PFSK-1 (cell line): ENCODE measurements around the gene GNB1L.

ENCODE experiments used
- FOXP2 ChIP-seq: optimal IDR thresholded peaks from 2 replicates; pipeline ENCODE3; 2011; ENCODE audit warnings: borderline replicate concordance, control low read depth, inconsistent platforms; ENCODE audit not compliant: insufficient read depth; ENCODE audit errors: extremely low read length, extremely low read depth
- POLR2AphosphoS5 ChIP-seq: IDR thresholded peaks from 2 replicates; pipeline ENCODE4 v1.6.1; 2012; ENCODE audit warnings: low read depth, mild to moderate bottlenecking, control low read depth, low read length, moderate library complexity
- SIN3A ChIP-seq: IDR thresholded peaks from 2 replicates; pipeline ENCODE4 v1.6.1; 2012; ENCODE audit warnings: mild to moderate bottlenecking, low read length, moderate library complexity, borderline replicate concordance; ENCODE audit not compliant: insufficient read depth
- TAF1 ChIP-seq: IDR thresholded peaks from 2 replicates; pipeline ENCODE4 v1.6.1; 2012; ENCODE audit warnings: low read length, control low read depth, borderline replicate concordance; ENCODE audit not compliant: insufficient read depth
- TF ChIP-seq, protein P1 (sequence below), 2 experiments: IDR thresholded peaks; 2 replicates each; pipeline versions ENCODE4 v1.6.1 to v1.8.0; 2011 to 2012; ENCODE audit warnings: low read depth in 2 of 2, low read length in 2 of 2, control low read depth in 1 of 2, inconsistent platforms in 1 of 2, mild to moderate bottlenecking in 1 of 2, moderate library complexity in 1 of 2; ENCODE audit not compliant: insufficient read depth in 1 of 2

GNB1L gene

GRCh38 chr22:19866665-19867009 is 12.0 kb upstream of the GNB1L start:
- no peak for TF ChIP-seq TAF1
- TF ChIP-seq, protein P1, sequence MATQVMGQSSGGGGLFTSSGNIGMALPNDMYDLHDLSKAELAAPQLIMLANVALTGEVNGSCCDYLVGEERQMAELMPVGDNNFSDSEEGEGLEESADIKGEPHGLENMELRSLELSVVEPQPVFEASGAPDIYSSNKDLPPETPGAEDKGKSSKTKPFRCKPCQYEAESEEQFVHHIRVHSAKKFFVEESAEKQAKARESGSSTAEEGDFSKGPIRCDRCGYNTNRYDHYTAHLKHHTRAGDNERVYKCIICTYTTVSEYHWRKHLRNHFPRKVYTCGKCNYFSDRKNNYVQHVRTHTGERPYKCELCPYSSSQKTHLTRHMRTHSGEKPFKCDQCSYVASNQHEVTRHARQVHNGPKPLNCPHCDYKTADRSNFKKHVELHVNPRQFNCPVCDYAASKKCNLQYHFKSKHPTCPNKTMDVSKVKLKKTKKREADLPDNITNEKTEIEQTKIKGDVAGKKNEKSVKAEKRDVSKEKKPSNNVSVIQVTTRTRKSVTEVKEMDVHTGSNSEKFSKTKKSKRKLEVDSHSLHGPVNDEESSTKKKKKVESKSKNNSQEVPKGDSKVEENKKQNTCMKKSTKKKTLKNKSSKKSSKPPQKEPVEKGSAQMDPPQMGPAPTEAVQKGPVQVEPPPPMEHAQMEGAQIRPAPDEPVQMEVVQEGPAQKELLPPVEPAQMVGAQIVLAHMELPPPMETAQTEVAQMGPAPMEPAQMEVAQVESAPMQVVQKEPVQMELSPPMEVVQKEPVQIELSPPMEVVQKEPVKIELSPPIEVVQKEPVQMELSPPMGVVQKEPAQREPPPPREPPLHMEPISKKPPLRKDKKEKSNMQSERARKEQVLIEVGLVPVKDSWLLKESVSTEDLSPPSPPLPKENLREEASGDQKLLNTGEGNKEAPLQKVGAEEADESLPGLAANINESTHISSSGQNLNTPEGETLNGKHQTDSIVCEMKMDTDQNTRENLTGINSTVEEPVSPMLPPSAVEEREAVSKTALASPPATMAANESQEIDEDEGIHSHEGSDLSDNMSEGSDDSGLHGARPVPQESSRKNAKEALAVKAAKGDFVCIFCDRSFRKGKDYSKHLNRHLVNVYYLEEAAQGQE (IDR thresholded peaks at IDR 0.05; ENCODE audit: insufficient read depth in 1 of 2, low read depth in 2 of 2, low read length in 2 of 2) = no peak
- no peak for TF ChIP-seq FOXP2
- no peak for TF ChIP-seq POLR2AphosphoS5
- no peak for TF ChIP-seq SIN3A

GRCh38 chr22:19865141-19865829 is 10.6 kb upstream of the GNB1L start:
- no peak for TF ChIP-seq TAF1
- TF ChIP-seq POLR2AphosphoS5 = no peak
- no peak for TF ChIP-seq SIN3A
- TF ChIP-seq, protein P1 (IDR thresholded peaks at IDR 0.05; ENCODE audit: insufficient read depth in 1 of 2, low read depth in 2 of 2, low read length in 2 of 2) = no peak
- TF ChIP-seq FOXP2 = no peak

DNA sequence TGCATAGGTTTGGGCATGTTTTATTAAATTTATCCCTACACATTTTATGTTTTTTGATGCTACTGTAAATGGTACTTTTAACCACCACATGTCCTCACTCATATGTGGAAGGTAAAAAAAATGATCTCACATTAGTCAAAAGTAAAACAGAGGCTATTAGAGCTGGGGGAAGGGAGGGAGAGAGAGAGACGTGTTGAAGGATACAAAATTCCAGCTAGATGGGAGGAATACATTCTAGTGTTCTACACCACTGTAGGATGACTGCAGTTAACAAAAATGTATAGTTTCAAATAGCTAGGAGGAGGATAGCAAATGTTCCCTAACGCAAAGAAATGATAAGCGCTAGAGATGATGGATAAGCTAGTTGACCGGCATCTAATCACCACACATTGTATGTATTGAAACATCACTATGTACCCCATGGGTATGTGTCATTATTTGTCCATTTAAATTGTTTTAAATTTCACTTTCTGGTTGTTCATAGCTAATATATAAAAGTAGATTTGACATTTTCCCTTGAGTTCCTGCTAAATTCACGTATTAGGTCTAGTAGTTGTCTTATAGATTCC is 9.9 kb upstream of the GNB1L start:
- TF ChIP-seq, protein P1 (IDR thresholded peaks at IDR 0.05; ENCODE audit: insufficient read depth in 1 of 2, low read depth in 2 of 2, low read length in 2 of 2) = no peak
- TF ChIP-seq FOXP2 = no peak
- no peak for TF ChIP-seq POLR2AphosphoS5
- no peak for TF ChIP-seq SIN3A
- TF ChIP-seq TAF1 = no peak

DNA sequence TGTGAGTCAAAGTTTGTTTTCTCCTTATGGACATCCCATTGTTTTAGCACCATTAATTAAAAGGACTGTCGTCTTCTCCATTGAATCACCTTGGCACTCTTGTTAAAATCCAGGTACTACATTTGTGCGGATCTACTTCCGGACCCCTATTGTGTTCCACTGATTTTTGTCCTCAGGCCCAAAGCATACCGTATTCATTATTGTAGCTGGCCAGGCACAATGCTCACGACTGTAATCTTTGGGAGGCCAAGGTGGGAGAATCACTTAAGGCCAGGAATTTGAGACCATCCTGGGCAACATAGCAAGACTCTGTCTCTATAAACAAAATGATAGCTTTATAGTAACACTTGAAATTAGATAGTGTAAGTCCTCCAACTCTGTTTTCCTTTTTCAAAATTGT is 8.9 kb upstream of the GNB1L start:
- no peak for TF ChIP-seq POLR2AphosphoS5

- TF ChIP-seq POLR2AphosphoS5 (no peak), TAF1 (no peak), FOXP2 (no peak), SIN3A (no peak)
- TF ChIP-seq, protein P1 (IDR thresholded peaks at IDR 0.05; ENCODE audit: insufficient read depth in 1 of 2, low read depth in 2 of 2, low read length in 2 of 2) = no peak
Observed at GRCh38 chr22:19862619-19863246, 8.1 kb upstream of the GNB1L start.
